Stimulated activated CD8-positive, alpha-beta memory T cell treated with anti-CD3 and anti-CD28 coated beads, Interleukin-12 subunit alpha, Interleukin-12 subunit beta, amount 100 ng/mL, for 4 hours (primary cell): ENCODE measurements around the gene PBX4.

Experiments
- DNase-seq: peaks from one replicate; pipeline ENCODE4 v3.0.0-alpha.2; 2020; ENCODE audit warnings: low read depth

PBX4 gene

GRCh38 chr19:19588546-19588945 lies 29.9 kb downstream of the PBX4 start:
- DNase-seq = no peak

GRCh38 chr19:19587771-19588170 lies 30.7 kb downstream of the PBX4 start:
- DNase-seq = no peak

- no peak for DNase-seq
Measured at GRCh38 chr19:19584356-19584755, 34.1 kb downstream of the PBX4 start.

GRCh38 chr19:19582471-19582870 lies 36.0 kb downstream of the PBX4 start:
- no peak for DNase-seq

GRCh38 chr19:19581391-19581790 lies 37.1 kb downstream of the PBX4 start:
- DNase-seq = no peak

GRCh38 chr19:19580418-19580817 lies 38.1 kb downstream of the PBX4 start:
- no peak for DNase-seq

GRCh38 chr19:19579533-19580361 lies 38.7 kb downstream of the PBX4 start:
- no peak for DNase-seq

GRCh38 chr19:19578252-19578651 lies 40.2 kb downstream of the PBX4 start:
- no peak for DNase-seq

GRCh38 chr19:19575411-19575810 lies 43.1 kb downstream of the PBX4 start:
- no peak for DNase-seq

GRCh38 chr19:19571071-19571786 lies 47.3 kb downstream of the PBX4 start:
- no peak for DNase-seq

- no peak for DNase-seq
Measured at GRCh38 chr19:19570571-19570970, 47.9 kb downstream of the PBX4 start.

GRCh38 chr19:19568802-19569756 lies 49.4 kb downstream of the PBX4 start:
- DNase-seq = no peak

- DNase-seq = no peak
Measured at GRCh38 chr19:19567391-19567790, 51.1 kb downstream of the PBX4 start.

GRCh38 chr19:19566306-19566705 lies 52.2 kb downstream of the PBX4 start:
- no peak for DNase-seq

GRCh38 chr19:19563348-19563848 lies 55.1 kb downstream of the PBX4 start:
- no peak for DNase-seq

- no peak for DNase-seq
Measured at GRCh38 chr19:19562665-19563347, 55.7 kb downstream of the PBX4 start.

GRCh38 chr19:19561946-19562664 lies 56.4 kb downstream of the PBX4 start:
- no peak for DNase-seq

- no peak for DNase-seq
Measured at GRCh38 chr19:19559931-19560330, 58.6 kb downstream of the PBX4 start.

- DNase-seq = no peak
Measured at GRCh38 chr19:19558636-19559035, 59.9 kb downstream of the PBX4 start.

GRCh38 chr19:19558055-19558454 lies 60.4 kb downstream of the PBX4 start:
- DNase-seq = no peak
